Caco-2 (cell line): ENCODE data around the gene LDLRAD4. TPM values are rescaled to one million over a fixed set of nuclear protein-coding genes. Genes with fewer than 3 reads are reported as not detected.

ENCODE experiments used
- BruUV-seq: library from RNA; stranded (reverse); fragments of 400-500 nt; replicated peaks from 2 replicates; lab custom pipeline; 2021; lab: Mats Ljungman, UMichigan
- CTCF ChIA-PET: fragments of 300-600 bp; sonication (Branson Sonifier 250); formaldehyde crosslinking; loops from one replicate; lab custom pipeline; 2022; ENCODE audit warnings: antibody characterized with exemption; lab: Charles Lee
- POLR2A ChIA-PET: fragments of 300-600 bp; sonication (Branson Sonifier 250); formaldehyde crosslinking; loops from one replicate; lab custom pipeline; 2022; ENCODE audit warnings: antibody characterized with exemption; lab: Charles Lee
- DNase-seq, 2 experiments: peaks; one replicate each; pipeline versions ENCODE4 v3.0.0 to v3.0.0-alpha.2; 2020 to 2022
- H3K27me3 ChIP-seq: replicated peaks from 2 replicates; pipeline ENCODE4 v1.6.0; 2011; ENCODE audit warnings: low read length; ENCODE audit not compliant: control insufficient read depth, insufficient read depth
- H3K36me3 ChIP-seq: 2 replicates; pipeline ENCODE4 v1.5.1; 2011; ENCODE audit warnings: low read length; ENCODE audit not compliant: control insufficient read depth, insufficient read depth
- H3K4me1 ChIP-seq: fragments of 250-450 bp; sonication (Bioruptor Pico); 2 replicates; pipeline ENCODE4 v1.5.1; 2020; ENCODE audit warnings: mild to moderate bottlenecking
- H3K4me3 ChIP-seq: 2 replicates; pipeline ENCODE4 v1.5.1; 2011; ENCODE audit warnings: low read depth, mild to moderate bottlenecking, control low read depth, low read length
- H3K9me3 ChIP-seq: fragments of 250-450 bp; sonication (Bioruptor Pico); 2 replicates; pipeline ENCODE4 v1.5.1; 2020; ENCODE audit warnings: mild to moderate bottlenecking, moderate library complexity
- H3K27ac Mint-ChIP-seq: one replicate; pipeline ENCODE4 v1.8.0; 2022; ENCODE audit warnings: mixed read lengths; ENCODE audit not compliant: unreplicated experiment
- H3K27me3 Mint-ChIP-seq: one replicate; pipeline ENCODE4 v1.8.0; 2022; ENCODE audit warnings: mixed read lengths; ENCODE audit not compliant: insufficient read depth, unreplicated experiment
- H3K36me3 Mint-ChIP-seq: one replicate; pipeline ENCODE4 v1.8.0; 2022; ENCODE audit warnings: mild to moderate bottlenecking, mixed read lengths; ENCODE audit not compliant: insufficient read depth, unreplicated experiment
- H3K4me1 Mint-ChIP-seq: one replicate; pipeline ENCODE4 v1.8.0; 2022; ENCODE audit warnings: low read depth, mixed read lengths; ENCODE audit not compliant: unreplicated experiment
- H3K4me3 Mint-ChIP-seq: one replicate; pipeline ENCODE4 v1.8.0; 2022; ENCODE audit warnings: mild to moderate bottlenecking, moderate library complexity, mixed read lengths; ENCODE audit not compliant: unreplicated experiment
- H3K9me3 Mint-ChIP-seq: one replicate; pipeline ENCODE4 v1.8.0; 2022; ENCODE audit warnings: mixed read lengths; ENCODE audit not compliant: unreplicated experiment
- intact Hi-C: fragments of 100-400 bp; cut with micrococcal nuclease; formaldehyde crosslinking; loops from one replicate; pipeline ENCODE4 v1.10.0; 2022; ENCODE audit not compliant: unreplicated experiment
- total RNA-seq: library from RNA; stranded (reverse); gene quantifications from 2 replicates; pipeline ENCODE4 v1.2.3, GENCODE V29; 2022
- TF ChIP-seq, protein P1 (sequence below), 2 experiments: fragments of 200-600 bp in 1 of 2; IDR thresholded peaks; 1 replicate in 1 of 2; 2 replicates in 1 of 2; pipeline versions ENCODE4 v1.5.1 to v1.8.0; 2011 to 2022; ENCODE audit warnings: antibody characterized with exemption in 1 of 2, control low read depth in 1 of 2, inconsistent platforms in 1 of 2, low read depth in 1 of 2, low read length in 1 of 2, mild to moderate bottlenecking in 1 of 2, moderate library complexity in 1 of 2; ENCODE audit not compliant: insufficient read depth in 1 of 2, severe bottlenecking in 1 of 2, unreplicated experiment in 1 of 2

The LDLRAD4 gene
- total RNA-seq, 1 experiment from 2014 or later = 1.2 TPM

- intact Hi-C loops = no loop called here
- Histone ChIP-seq H3K36me3 (no peaks in the 10 kb centered on the region), H3K9me3 (no peaks in the 10 kb centered on the region), H3K4me1 (no peaks in the 10 kb centered on the region), H3K4me3 (no peak overlapping the region), H3K27me3 (no peaks in the 10 kb centered on the region; the same call in 1 of the 2 replicates)
- Mint-ChIP-seq H3K36me3 (no peaks in the 10 kb centered on the region), H3K27me3 (peaks cover 22% of the 10 kb centered on the region), H3K4me3 (no peak overlapping the region), H3K27ac (no peak overlapping the region), H3K9me3 (no peaks in the 10 kb centered on the region), H3K4me1 (no peaks in the 10 kb centered on the region)
- TF ChIP-seq, protein P1, sequence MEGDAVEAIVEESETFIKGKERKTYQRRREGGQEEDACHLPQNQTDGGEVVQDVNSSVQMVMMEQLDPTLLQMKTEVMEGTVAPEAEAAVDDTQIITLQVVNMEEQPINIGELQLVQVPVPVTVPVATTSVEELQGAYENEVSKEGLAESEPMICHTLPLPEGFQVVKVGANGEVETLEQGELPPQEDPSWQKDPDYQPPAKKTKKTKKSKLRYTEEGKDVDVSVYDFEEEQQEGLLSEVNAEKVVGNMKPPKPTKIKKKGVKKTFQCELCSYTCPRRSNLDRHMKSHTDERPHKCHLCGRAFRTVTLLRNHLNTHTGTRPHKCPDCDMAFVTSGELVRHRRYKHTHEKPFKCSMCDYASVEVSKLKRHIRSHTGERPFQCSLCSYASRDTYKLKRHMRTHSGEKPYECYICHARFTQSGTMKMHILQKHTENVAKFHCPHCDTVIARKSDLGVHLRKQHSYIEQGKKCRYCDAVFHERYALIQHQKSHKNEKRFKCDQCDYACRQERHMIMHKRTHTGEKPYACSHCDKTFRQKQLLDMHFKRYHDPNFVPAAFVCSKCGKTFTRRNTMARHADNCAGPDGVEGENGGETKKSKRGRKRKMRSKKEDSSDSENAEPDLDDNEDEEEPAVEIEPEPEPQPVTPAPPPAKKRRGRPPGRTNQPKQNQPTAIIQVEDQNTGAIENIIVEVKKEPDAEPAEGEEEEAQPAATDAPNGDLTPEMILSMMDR (IDR thresholded peaks at IDR 0.05; ENCODE audit: insufficient read depth in 1 of 2, low read depth in 1 of 2, low read length in 1 of 2, severe bottlenecking in 1 of 2, unreplicated experiment in 1 of 2) = no peak
- no TSS peak for BruUV-seq
- DNase-seq = no peak
- CTCF ChIA-PET = no interaction called here
- POLR2A ChIA-PET = no interaction called here
These were observed 144.0 kb downstream of the LDLRAD4 start for GRCh38 chr18:13362607-13363006.

DNA sequence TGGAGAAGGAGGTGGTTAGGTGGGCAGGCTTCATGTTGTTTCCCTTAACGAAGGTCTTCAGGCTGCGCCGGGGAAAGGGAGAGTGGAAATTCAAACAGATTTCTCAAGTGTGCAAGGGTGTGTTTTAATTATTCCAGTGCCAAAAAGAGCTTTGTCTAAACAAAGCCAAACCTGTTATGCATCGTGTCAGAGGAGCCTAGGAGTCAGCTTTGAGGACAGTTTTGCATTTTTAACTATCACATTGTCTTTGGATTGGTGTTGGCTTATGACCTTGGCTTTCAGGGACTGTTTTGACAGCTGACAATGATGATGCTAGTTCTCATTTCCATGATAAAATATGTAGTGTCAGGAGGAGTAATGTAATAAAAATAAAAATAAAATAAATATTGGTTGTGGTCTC lies 144.8 kb downstream of the LDLRAD4 start:
- H3K9me3 ChIP-seq = no peaks in the 10 kb centered on the region
- POLR2A ChIA-PET = no interaction called here
- H3K36me3 Mint-ChIP-seq = no peaks in the 10 kb centered on the region
- H3K4me3 Mint-ChIP-seq = no peak overlapping the region
- H3K4me1 ChIP-seq = no peaks in the 10 kb centered on the region
- no peak overlapping the region for H3K27ac Mint-ChIP-seq
- TF ChIP-seq, protein P1 (IDR thresholded peaks at IDR 0.05; ENCODE audit: insufficient read depth in 1 of 2, low read depth in 1 of 2, low read length in 1 of 2, severe bottlenecking in 1 of 2, unreplicated experiment in 1 of 2) = no peak
- BruUV-seq = no TSS peak
- DNase-seq = no peak
- H3K27me3 Mint-ChIP-seq = peaks cover 29% of the 10 kb centered on the region
- H3K36me3 ChIP-seq = no peaks in the 10 kb centered on the region
- H3K27me3 ChIP-seq = no peaks in the 10 kb centered on the region; the same call in 1 of the 2 replicates
- CTCF ChIA-PET = no interaction called here
- no peaks in the 10 kb centered on the region for H3K4me1 Mint-ChIP-seq
- H3K4me3 ChIP-seq = no peak overlapping the region
- H3K9me3 Mint-ChIP-seq = no peaks in the 10 kb centered on the region
- intact Hi-C loops = no loop called here

- Mint-ChIP-seq H3K27me3 (peaks cover 31% of the 10 kb centered on the region), H3K27ac (no peak overlapping the region), H3K36me3 (no peaks in the 10 kb centered on the region), H3K9me3 (no peaks in the 10 kb centered on the region), H3K4me1 (no peaks in the 10 kb centered on the region), H3K4me3 (no peak overlapping the region)
- ChIA-PET CTCF (no interaction called here), POLR2A (no interaction called here)
- Histone ChIP-seq H3K9me3 (no peaks in the 10 kb centered on the region), H3K36me3 (no peaks in the 10 kb centered on the region), H3K4me3 (no peak overlapping the region), H3K4me1 (no peaks in the 10 kb centered on the region), H3K27me3 (no peaks in the 10 kb centered on the region; the same call in 1 of the 2 replicates)
- intact Hi-C loops = no loop called here
- BruUV-seq = no TSS peak
- TF ChIP-seq, protein P1 (IDR thresholded peaks at IDR 0.05; ENCODE audit: insufficient read depth in 1 of 2, low read depth in 1 of 2, low read length in 1 of 2, severe bottlenecking in 1 of 2, unreplicated experiment in 1 of 2) = no peak
- no peak for DNase-seq
These were observed 146.2 kb downstream of the LDLRAD4 start for GRCh38 chr18:13364721-13365205.
